Thyroid gland (tissue), 4 donors: ENCODE data around the gene IFT81.

Source experiments
- CTCF ChIP-seq, 6 experiments: fragments of 200-600 bp in 3 of 6; fragments of 450-650 bp in 3 of 6; sonication (generic) in 3 of 6; IDR thresholded peaks; one replicate each; pipeline ENCODE4 v1.5.1; 2016 to 2019; ENCODE audit warnings: antibody characterized with exemption in 6 of 6, mild to moderate bottlenecking in 2 of 6, inconsistent platforms in 1 of 6, moderate library complexity in 1 of 6
- POLR2A ChIP-seq, 2 donors: fragments of 450-650 bp; IDR thresholded peaks; one replicate each; pipeline ENCODE4 v1.6.1; 2017; ENCODE audit warnings: antibody characterized with exemption in 2 of 2, mild to moderate bottlenecking in 2 of 2, moderate library complexity in 1 of 2

- TF ChIP-seq CTCF (IDR thresholded peaks at IDR 0.05) (no peak), POLR2A (IDR thresholded peaks at IDR 0.05) (no peak)
These were observed 2.4 kb downstream of the IFT81 start for GRCh38 chr12:110126557-110126956.
